Measurements from ENCODE around the gene DNAJB6.

GRCh38 chr7:157462419-157462771 is 125.6 kb downstream of the DNAJB6 start:
- TF ChIP-seq CTCF (IDR thresholded peaks at IDR 0.05; ENCODE audit: low read depth, low read length) = no peak
- no peak for TF ChIP-seq POLR2A (IDR thresholded peaks at IDR 0.05; ENCODE audit: extremely low read depth, insufficient read length)
